Natural killer cell (primary cell): ENCODE measurements around the gene H2AZ2. TPM values are rescaled to one million over a fixed set of nuclear protein-coding genes. Genes with fewer than 3 reads are reported as not detected.

Experiments used
- ATAC-seq, 3 donors: fragments of 150-1000 bp in 2 of 3; fragments of 200-7000 bp in 1 of 3; cut with Tn5 transposase; 1 replicate in 1 of 3; 2 replicates in 2 of 3; pipeline ENCODE4 v1.10.0; 2021; ENCODE audit warnings: mild to moderate bottlenecking in 2 of 3, moderate library complexity in 2 of 3
- DNase-seq, 2 donors: peaks; one replicate each; pipeline versions ENCODE4 v3.0.0 to v3.0.0-alpha.2; 2013 to 2021; ENCODE audit warnings: mixed read lengths in 1 of 2
- H3K27ac ChIP-seq: one replicate; pipeline ENCODE4 v1.5.1; 2013; ENCODE audit warnings: mild to moderate bottlenecking, low read length
- H3K27me3 ChIP-seq: one replicate; pipeline ENCODE4 v1.6.1; 2013; ENCODE audit warnings: low read length; ENCODE audit not compliant: control insufficient read depth, insufficient read depth
- H3K36me3 ChIP-seq: one replicate; pipeline ENCODE4 v1.6.1; 2013; ENCODE audit warnings: low read length; ENCODE audit not compliant: control insufficient read depth, insufficient read depth
- H3K4me1 ChIP-seq: one replicate; pipeline ENCODE4 v1.6.1; 2013; ENCODE audit warnings: low read length; ENCODE audit not compliant: control insufficient read depth, insufficient read depth
- H3K4me3 ChIP-seq: one replicate; pipeline ENCODE4 v1.5.1; 2013; ENCODE audit warnings: low read length
- H3K9me3 ChIP-seq: one replicate; pipeline ENCODE4 v1.6.1; 2013; ENCODE audit warnings: low read length; ENCODE audit not compliant: control insufficient read depth, insufficient read depth
- H3K27ac Mint-ChIP-seq, 2 donors: one replicate each; pipeline ENCODE4 v1.8.0; 2022; ENCODE audit warnings: mild to moderate bottlenecking in 2 of 2, mixed read lengths in 2 of 2, moderate library complexity in 1 of 2
- H3K27me3 Mint-ChIP-seq, 2 donors: one replicate each; pipeline ENCODE4 v1.8.0; 2022; ENCODE audit warnings: low read depth in 2 of 2, mixed read lengths in 2 of 2
- H3K36me3 Mint-ChIP-seq: one replicate; pipeline ENCODE4 v1.8.0; 2022; ENCODE audit warnings: mixed read lengths
- H3K4me1 Mint-ChIP-seq, 2 donors: one replicate each; pipeline ENCODE4 v1.8.0; 2022; ENCODE audit warnings: mixed read lengths in 2 of 2
- H3K4me3 Mint-ChIP-seq: one replicate; pipeline ENCODE4 v1.8.0; 2022; ENCODE audit warnings: mild to moderate bottlenecking, moderate library complexity, mixed read lengths
- H3K9me3 Mint-ChIP-seq, 2 donors: one replicate each; pipeline ENCODE4 v1.8.0; 2022; ENCODE audit warnings: mixed read lengths in 2 of 2
- WGBS: methylation state at CpG from one replicate; pipeline ENCODE4 v1.1.7; 2013; ENCODE audit warnings: missing lambda C conversion rate; ENCODE audit not compliant: insufficient coverage; 5-methylcytosine and 5-hydroxymethylcytosine counted together
- intact Hi-C: fragments of 100-400 bp; cut with micrococcal nuclease; formaldehyde crosslinking; loops from one replicate; pipeline ENCODE4 v1.14.2; 2022
- total RNA-seq, 4 donors: library from RNA; stranded (reverse); fragments of 120-200 nt in 1 of 4; gene quantifications; one replicate each; pipeline versions ENCODE4 v1.2.3 to v1.2.4, GENCODE V29; 2013 to 2022
- TF ChIP-seq, protein P1 (sequence below): fragments of 200-600 bp; IDR thresholded peaks from one replicate; pipeline ENCODE4 v1.8.0; 2022; ENCODE audit warnings: antibody characterized with exemption

Gene H2AZ2
- total RNA-seq, 3 donors from 2014 or later (not counting 1 experiment from before 2014, with no cell fraction given): 178 to 196 (median 190) TPM

- no peak for DNase-seq
- Histone ChIP-seq H3K9me3 (peaks cover 10% of the 10 kb centered on the region), H3K36me3 (peaks cover 12% of the 10 kb centered on the region), H3K4me3 (no peak overlapping the region), H3K27me3 (no peaks in the 10 kb centered on the region), H3K4me1 (peaks cover 32% of the 10 kb centered on the region), H3K27ac (peak overlapping the region; percentile 44)
- Mint-ChIP-seq H3K9me3 (peaks cover 0 to 3% of the 10 kb centered on the region in 2 donors), H3K4me3 (peak overlapping the region; percentile 63), H3K27ac (peak overlapping the region; percentile 73 to 100), H3K36me3 (no peaks in the 10 kb centered on the region), H3K27me3 (no peaks in the 10 kb centered on the region), H3K4me1 (peaks cover 46 to 58% of the 10 kb centered on the region in 2 donors)
- intact Hi-C loops: loop anchor here (10.0 kb wide), 1 partner anchor 1297 kb away; the partner anchor contains the start of gene STK17A
- TF ChIP-seq, protein P1, sequence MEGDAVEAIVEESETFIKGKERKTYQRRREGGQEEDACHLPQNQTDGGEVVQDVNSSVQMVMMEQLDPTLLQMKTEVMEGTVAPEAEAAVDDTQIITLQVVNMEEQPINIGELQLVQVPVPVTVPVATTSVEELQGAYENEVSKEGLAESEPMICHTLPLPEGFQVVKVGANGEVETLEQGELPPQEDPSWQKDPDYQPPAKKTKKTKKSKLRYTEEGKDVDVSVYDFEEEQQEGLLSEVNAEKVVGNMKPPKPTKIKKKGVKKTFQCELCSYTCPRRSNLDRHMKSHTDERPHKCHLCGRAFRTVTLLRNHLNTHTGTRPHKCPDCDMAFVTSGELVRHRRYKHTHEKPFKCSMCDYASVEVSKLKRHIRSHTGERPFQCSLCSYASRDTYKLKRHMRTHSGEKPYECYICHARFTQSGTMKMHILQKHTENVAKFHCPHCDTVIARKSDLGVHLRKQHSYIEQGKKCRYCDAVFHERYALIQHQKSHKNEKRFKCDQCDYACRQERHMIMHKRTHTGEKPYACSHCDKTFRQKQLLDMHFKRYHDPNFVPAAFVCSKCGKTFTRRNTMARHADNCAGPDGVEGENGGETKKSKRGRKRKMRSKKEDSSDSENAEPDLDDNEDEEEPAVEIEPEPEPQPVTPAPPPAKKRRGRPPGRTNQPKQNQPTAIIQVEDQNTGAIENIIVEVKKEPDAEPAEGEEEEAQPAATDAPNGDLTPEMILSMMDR: no peak
- no peak for ATAC-seq
Measured at GRCh38 chr7:44881610-44882009, 33.7 kb upstream of the H2AZ2 start.

DNA sequence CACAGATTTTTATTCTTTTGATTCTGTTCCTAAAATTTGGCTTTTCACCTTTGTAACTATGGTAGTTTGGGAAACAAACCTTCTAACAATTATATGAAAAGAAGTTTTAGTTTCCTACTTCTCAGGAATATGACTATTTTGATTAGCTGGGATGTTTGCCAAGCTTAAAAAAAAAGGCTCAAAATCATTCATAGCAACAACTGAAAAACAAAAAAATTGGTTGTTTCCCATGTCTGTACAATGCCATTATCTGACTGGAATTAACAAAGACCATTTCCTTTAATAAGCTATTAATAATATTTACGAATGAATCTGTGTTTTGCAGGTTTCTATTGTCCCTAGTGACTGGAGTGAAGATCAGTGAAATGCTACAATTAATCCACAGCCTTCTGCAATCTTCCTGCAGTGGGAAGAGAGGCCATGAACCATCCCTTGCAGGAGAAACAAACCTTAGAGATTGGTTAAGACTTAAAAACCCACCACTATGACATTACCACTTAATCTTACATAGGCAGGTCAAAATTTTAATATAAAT is 33.2 kb upstream of the H2AZ2 start:
- no peaks in the 10 kb centered on the region for H3K27me3 Mint-ChIP-seq
- DNase-seq: no peak
- H3K4me1 Mint-ChIP-seq: peaks cover 44 to 56% of the 10 kb centered on the region in 2 donors
- no CpG with 5 or more reads among the region's 1 CpG for WGBS
- ATAC-seq: no peak
- Histone ChIP-seq H3K27ac (peak overlapping the region; percentile 44), H3K36me3 (peaks cover 12% of the 10 kb centered on the region), H3K4me3 (peak overlapping the region; percentile 5), H3K9me3 (peaks cover 10% of the 10 kb centered on the region), H3K27me3 (no peaks in the 10 kb centered on the region), H3K4me1 (peaks cover 27% of the 10 kb centered on the region)
- intact Hi-C loops: loop anchor here (10.0 kb wide), 1 partner anchor 1296 kb away; the partner anchor contains the start of gene STK17A
- TF ChIP-seq, protein P1: no peak
- peak overlapping the region; percentile 63 for H3K4me3 Mint-ChIP-seq
- H3K27ac Mint-ChIP-seq: peak overlapping the region; percentile 73 to 100
- no peaks in the 10 kb centered on the region for H3K36me3 Mint-ChIP-seq
- peaks cover 0 to 3% of the 10 kb centered on the region in 2 donors for H3K9me3 Mint-ChIP-seq

DNA sequence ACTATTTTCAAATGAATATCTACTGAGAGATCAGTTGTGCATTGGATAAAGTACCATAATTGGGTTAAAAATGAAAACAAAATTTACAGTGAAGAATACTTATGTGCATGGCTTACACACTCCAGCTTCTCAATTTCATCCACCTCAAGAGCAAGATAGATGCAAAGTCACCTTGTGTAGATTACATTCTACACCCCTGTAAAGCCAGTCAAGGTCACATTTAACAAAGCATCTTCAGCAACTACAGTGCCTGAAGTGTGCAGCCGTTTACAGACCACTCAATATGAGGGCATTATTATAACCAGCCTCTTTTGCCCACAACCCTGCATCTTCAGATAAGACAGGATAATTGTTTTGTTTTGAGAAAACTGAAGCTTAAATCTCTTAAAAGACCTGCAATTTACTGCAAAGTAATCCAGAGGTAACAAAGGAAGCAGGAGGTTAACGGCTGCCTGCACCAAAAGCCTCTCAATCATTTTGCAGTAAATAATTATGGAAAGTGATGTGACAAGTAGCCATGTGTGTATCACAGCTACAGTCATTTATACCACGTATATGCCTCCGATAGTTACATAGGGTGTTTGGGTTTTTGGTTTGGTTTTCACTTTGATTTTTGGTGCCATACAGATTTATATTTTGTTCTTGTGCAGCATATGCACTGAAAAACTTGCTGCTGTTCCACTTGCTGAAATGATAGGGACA is 32.6 kb upstream of the H2AZ2 start:
- Histone ChIP-seq H3K4me3 (no peak overlapping the region), H3K9me3 (peaks cover 10% of the 10 kb centered on the region), H3K36me3 (peaks cover 12% of the 10 kb centered on the region), H3K27ac (peak overlapping the region; percentile 19), H3K27me3 (no peaks in the 10 kb centered on the region), H3K4me1 (peaks cover 22% of the 10 kb centered on the region)
- Mint-ChIP-seq H3K4me1 (peaks cover 38 to 50% of the 10 kb centered on the region in 2 donors), H3K27me3 (no peaks in the 10 kb centered on the region), H3K9me3 (peaks cover 0 to 3% of the 10 kb centered on the region in 2 donors), H3K36me3 (no peaks in the 10 kb centered on the region), H3K27ac (peak overlapping the region; percentile 73 to 100), H3K4me3 (peak overlapping the region; percentile 63)
- ATAC-seq (no peak), DNase-seq (peak in 1 of 2 donors; percentile 33)
- 9% methylated on average over 3 of the region's 4 CpGs for WGBS
- TF ChIP-seq, protein P1: no peak
- intact Hi-C loops: loop anchor here (10.0 kb wide), 1 partner anchor 1296 kb away; the partner anchor contains the start of gene STK17A
